ENCODE measurements around the gene SNX12. TPM values are rescaled to one million over a fixed set of nuclear protein-coding genes. Genes with fewer than 3 reads are reported as not detected.

SNX12 gene
- total RNA-seq, 1 experiment from 2014 or later, result 69.4 TPM

DNA sequence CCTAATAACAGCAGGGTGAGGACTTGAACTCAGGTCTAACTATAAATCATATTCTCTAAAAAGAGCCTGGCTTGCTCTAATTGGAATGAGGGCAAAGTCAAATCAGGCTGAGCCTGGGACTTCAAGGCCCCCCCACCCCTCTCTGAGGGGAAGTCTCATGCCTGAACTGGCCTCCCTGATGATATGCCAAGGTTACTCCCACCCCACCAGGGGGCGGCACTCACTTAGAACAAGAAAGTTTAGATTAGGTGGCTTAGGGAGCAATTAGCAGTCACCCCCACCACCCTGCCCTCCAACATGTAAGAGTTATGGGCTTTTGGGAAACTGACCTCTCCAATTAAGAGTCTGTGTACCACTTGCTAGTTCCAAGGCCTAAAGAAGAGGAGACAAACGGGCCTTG lies 30.2 kb upstream of the SNX12 start (continued):
- TF ChIP-seq, protein P1, sequence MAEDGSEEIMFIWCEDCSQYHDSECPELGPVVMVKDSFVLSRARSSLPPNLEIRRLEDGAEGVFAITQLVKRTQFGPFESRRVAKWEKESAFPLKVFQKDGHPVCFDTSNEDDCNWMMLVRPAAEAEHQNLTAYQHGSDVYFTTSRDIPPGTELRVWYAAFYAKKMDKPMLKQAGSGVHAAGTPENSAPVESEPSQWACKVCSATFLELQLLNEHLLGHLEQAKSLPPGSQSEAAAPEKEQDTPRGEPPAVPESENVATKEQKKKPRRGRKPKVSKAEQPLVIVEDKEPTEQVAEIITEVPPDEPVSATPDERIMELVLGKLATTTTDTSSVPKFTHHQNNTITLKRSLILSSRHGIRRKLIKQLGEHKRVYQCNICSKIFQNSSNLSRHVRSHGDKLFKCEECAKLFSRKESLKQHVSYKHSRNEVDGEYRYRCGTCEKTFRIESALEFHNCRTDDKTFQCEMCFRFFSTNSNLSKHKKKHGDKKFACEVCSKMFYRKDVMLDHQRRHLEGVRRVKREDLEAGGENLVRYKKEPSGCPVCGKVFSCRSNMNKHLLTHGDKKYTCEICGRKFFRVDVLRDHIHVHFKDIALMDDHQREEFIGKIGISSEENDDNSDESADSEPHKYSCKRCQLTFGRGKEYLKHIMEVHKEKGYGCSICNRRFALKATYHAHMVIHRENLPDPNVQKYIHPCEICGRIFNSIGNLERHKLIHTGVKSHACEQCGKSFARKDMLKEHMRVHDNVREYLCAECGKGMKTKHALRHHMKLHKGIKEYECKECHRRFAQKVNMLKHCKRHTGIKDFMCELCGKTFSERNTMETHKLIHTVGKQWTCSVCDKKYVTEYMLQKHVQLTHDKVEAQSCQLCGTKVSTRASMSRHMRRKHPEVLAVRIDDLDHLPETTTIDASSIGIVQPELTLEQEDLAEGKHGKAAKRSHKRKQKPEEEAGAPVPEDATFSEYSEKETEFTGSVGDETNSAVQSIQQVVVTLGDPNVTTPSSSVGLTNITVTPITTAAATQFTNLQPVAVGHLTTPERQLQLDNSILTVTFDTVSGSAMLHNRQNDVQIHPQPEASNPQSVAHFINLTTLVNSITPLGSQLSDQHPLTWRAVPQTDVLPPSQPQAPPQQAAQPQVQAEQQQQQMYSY (CRISPR knock-in tag; IDR thresholded peaks at IDR 0.05), result no peak
- TF ChIP-seq IRF2 (CRISPR knock-in tag; IDR thresholded peaks at IDR 0.05; ENCODE audit: borderline replicate concordance, low read depth), result no peak
- TF ChIP-seq E2F4 (CRISPR knock-in tag; IDR thresholded peaks at IDR 0.05; ENCODE audit: borderline replicate concordance, low read depth), result no peak
- no peak for TF ChIP-seq NR3C1 (CRISPR knock-in tag; conservative IDR thresholded peaks at IDR 0.05; ENCODE audit: low read depth)
- TF ChIP-seq ELF4 (CRISPR knock-in tag; IDR thresholded peaks at IDR 0.05; ENCODE audit: low read depth), result no peak
- TF ChIP-seq ZNF219 (CRISPR knock-in tag; IDR thresholded peaks at IDR 0.05; ENCODE audit: borderline replicate concordance), result no peak

GRCh38 chrX:71096760-71097032 lies 28.6 kb upstream of the SNX12 start:
- Mint-ChIP-seq H3K36me3 (0 out of 2 replicates have a peak, but pooled peaks cover 3% of the 10 kb centered on the region), H3K4me1 (peaks cover 43% of the 10 kb centered on the region), H3K4me3 (peak overlapping the region; percentile 99), H3K9me3 (no peaks in the 10 kb centered on the region), H3K27ac (no peak overlapping the region), H3K27me3 (ENCODE audit: low read depth) (no peaks in the 10 kb centered on the region; the same call in 1 of the 2 replicates)
- DNase-seq (ENCODE audit: low spot score) (no peak), ATAC-seq (no peak)
- TF ChIP-seq, protein P1 (CRISPR knock-in tag; IDR thresholded peaks at IDR 0.05), result no peak
- TF ChIP-seq, protein P2, sequence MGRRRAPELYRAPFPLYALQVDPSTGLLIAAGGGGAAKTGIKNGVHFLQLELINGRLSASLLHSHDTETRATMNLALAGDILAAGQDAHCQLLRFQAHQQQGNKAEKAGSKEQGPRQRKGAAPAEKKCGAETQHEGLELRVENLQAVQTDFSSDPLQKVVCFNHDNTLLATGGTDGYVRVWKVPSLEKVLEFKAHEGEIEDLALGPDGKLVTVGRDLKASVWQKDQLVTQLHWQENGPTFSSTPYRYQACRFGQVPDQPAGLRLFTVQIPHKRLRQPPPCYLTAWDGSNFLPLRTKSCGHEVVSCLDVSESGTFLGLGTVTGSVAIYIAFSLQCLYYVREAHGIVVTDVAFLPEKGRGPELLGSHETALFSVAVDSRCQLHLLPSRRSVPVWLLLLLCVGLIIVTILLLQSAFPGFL (CRISPR knock-in tag; IDR thresholded peaks at IDR 0.05; ENCODE audit: borderline replicate concordance), result no peak
- no peak for TF ChIP-seq SOX15 (CRISPR knock-in tag; IDR thresholded peaks at IDR 0.05)
- ChIA-PET POLR2A (interaction anchor here (0.9 kb wide), 1 partner anchor 29 kb away, joined by 11 read pairs; the partner anchor contains the start of gene SNX12), CTCF (no interaction called here)

DNA sequence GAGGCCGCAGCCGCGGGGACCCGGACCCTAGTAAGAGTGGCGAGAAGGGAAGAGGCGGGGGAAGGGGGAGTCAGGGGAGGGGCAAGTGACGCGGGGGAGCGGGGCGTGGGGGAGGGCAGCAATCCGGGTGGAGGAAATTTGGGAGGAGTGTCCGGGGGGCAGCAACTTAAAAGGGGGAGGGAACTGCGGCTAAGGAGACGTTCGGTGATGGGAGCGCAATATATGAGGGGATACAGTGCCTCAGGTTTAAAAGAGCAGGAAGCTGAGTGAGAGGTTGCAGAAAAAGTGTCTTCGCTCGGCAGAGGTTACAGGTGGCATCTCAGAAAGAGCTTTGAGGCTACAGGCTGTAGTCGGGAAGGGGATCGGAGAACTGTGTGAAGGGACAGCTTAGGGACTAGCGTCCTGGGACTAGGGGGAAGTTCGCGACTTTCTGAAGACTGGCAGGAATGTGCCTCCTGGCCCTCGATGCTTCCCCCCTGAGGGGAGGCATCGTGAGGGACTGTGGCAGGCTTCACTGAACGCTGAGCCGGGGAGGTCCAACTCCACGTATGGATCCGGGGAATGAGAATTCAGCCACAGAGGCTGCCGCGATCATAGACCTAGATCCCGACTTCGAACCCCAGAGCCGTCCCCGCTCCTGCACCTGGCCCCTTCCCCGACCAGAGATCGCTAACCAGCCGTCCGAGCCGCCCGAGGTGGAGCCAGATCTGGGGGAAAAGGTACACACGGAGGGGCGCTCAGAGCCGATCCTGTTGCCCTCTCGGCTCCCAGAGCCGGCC lies 28.0 kb upstream of the SNX12 start:
- POLR2A ChIA-PET, result interaction anchor here (0.9 kb wide), 1 partner anchor 28 kb away, joined by 11 read pairs; the partner anchor contains the start of gene SNX12
- CTCF ChIA-PET, result no interaction called here
- Mint-ChIP-seq H3K4me3 (peak overlapping the region; percentile 99), H3K9me3 (no peaks in the 10 kb centered on the region), H3K4me1 (peaks cover 43% of the 10 kb centered on the region), H3K36me3 (no peaks in the 10 kb centered on the region), H3K27me3 (ENCODE audit: low read depth) (no peaks in the 10 kb centered on the region; the same call in 1 of the 2 replicates), H3K27ac (peak overlapping the region; percentile 99)
- ATAC-seq (peak; percentile 24), DNase-seq (ENCODE audit: low spot score) (peak; percentile 24)
- TF ChIP-seq ZNF416 (CRISPR knock-in tag; IDR thresholded peaks at IDR 0.05) (no peak), NFATC4 (CRISPR knock-in tag; IDR thresholded peaks at IDR 0.05) (no peak), ZMAT4 (CRISPR knock-in tag; IDR thresholded peaks at IDR 0.05) (no peak), IRF2 (CRISPR knock-in tag; IDR thresholded peaks at IDR 0.05; ENCODE audit: borderline replicate concordance, low read depth) (no peak), EMX1 (CRISPR knock-in tag; IDR thresholded peaks at IDR 0.05) (no peak), CREB1 (CRISPR knock-in tag; IDR thresholded peaks at IDR 0.05) (no peak), CDX4 (CRISPR knock-in tag; IDR thresholded peaks at IDR 0.05; ENCODE audit: borderline replicate concordance) (no peak), GTF2I (CRISPR knock-in tag; conservative IDR thresholded peaks at IDR 0.05) (no peak), CREM (CRISPR knock-in tag; IDR thresholded peaks at IDR 0.05) (no peak)
- TF ChIP-seq, protein P3, sequence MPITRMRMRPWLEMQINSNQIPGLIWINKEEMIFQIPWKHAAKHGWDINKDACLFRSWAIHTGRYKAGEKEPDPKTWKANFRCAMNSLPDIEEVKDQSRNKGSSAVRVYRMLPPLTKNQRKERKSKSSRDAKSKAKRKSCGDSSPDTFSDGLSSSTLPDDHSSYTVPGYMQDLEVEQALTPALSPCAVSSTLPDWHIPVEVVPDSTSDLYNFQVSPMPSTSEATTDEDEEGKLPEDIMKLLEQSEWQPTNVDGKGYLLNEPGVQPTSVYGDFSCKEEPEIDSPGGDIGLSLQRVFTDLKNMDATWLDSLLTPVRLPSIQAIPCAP (CRISPR knock-in tag; IDR thresholded peaks at IDR 0.05), result no peak
- TF ChIP-seq, protein P4, sequence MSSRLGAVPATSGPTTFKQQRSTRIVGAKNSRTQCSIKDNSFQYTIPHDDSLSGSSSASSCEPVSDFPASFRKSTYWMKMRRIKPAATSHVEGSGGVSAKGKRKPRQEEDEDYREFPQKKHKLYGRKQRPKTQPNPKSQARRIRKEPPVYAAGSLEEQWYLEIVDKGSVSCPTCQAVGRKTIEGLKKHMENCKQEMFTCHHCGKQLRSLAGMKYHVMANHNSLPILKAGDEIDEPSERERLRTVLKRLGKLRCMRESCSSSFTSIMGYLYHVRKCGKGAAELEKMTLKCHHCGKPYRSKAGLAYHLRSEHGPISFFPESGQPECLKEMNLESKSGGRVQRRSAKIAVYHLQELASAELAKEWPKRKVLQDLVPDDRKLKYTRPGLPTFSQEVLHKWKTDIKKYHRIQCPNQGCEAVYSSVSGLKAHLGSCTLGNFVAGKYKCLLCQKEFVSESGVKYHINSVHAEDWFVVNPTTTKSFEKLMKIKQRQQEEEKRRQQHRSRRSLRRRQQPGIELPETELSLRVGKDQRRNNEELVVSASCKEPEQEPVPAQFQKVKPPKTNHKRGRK (CRISPR knock-in tag; IDR thresholded peaks at IDR 0.05; ENCODE audit: borderline replicate concordance), result no peak
